ENCODE data around the gene JAML. TPM values are rescaled to one million over a fixed set of nuclear protein-coding genes. Genes with fewer than 3 reads are reported as not detected.

Gene JAML
- total and polyA plus RNA-seq, 2 experiments from 2014 or later, result 0.56 to 1.0 TPM

DNA sequence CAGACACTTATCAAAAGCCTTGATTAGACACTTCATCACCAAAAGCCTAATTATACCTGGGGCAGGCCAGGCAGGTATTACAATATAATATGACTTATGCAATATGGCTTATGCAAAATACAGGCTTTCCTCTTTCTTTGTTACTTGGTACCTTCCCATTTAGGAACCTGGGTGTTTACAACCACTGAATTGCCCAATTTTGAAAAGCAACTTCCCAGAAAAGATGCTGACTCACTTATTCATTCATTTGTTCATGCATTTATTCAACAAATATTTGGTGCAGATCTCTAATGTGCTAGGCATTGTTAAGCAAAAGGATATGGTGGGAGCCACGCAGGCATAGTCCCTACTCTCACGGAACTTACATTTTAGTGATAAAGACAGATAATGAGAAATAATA lies 13.6 kb upstream of the JAML start (continued):
- TF ChIP-seq, protein P1, sequence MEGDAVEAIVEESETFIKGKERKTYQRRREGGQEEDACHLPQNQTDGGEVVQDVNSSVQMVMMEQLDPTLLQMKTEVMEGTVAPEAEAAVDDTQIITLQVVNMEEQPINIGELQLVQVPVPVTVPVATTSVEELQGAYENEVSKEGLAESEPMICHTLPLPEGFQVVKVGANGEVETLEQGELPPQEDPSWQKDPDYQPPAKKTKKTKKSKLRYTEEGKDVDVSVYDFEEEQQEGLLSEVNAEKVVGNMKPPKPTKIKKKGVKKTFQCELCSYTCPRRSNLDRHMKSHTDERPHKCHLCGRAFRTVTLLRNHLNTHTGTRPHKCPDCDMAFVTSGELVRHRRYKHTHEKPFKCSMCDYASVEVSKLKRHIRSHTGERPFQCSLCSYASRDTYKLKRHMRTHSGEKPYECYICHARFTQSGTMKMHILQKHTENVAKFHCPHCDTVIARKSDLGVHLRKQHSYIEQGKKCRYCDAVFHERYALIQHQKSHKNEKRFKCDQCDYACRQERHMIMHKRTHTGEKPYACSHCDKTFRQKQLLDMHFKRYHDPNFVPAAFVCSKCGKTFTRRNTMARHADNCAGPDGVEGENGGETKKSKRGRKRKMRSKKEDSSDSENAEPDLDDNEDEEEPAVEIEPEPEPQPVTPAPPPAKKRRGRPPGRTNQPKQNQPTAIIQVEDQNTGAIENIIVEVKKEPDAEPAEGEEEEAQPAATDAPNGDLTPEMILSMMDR (conservative IDR thresholded peaks at IDR 0.05; ENCODE audit: low read depth in 2 of 2), result no peak
- TF ChIP-seq, protein P2, sequence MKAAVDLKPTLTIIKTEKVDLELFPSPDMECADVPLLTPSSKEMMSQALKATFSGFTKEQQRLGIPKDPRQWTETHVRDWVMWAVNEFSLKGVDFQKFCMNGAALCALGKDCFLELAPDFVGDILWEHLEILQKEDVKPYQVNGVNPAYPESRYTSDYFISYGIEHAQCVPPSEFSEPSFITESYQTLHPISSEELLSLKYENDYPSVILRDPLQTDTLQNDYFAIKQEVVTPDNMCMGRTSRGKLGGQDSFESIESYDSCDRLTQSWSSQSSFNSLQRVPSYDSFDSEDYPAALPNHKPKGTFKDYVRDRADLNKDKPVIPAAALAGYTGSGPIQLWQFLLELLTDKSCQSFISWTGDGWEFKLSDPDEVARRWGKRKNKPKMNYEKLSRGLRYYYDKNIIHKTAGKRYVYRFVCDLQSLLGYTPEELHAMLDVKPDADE (IDR thresholded peaks at IDR 0.05), result no peak
- TF ChIP-seq, protein P3, sequence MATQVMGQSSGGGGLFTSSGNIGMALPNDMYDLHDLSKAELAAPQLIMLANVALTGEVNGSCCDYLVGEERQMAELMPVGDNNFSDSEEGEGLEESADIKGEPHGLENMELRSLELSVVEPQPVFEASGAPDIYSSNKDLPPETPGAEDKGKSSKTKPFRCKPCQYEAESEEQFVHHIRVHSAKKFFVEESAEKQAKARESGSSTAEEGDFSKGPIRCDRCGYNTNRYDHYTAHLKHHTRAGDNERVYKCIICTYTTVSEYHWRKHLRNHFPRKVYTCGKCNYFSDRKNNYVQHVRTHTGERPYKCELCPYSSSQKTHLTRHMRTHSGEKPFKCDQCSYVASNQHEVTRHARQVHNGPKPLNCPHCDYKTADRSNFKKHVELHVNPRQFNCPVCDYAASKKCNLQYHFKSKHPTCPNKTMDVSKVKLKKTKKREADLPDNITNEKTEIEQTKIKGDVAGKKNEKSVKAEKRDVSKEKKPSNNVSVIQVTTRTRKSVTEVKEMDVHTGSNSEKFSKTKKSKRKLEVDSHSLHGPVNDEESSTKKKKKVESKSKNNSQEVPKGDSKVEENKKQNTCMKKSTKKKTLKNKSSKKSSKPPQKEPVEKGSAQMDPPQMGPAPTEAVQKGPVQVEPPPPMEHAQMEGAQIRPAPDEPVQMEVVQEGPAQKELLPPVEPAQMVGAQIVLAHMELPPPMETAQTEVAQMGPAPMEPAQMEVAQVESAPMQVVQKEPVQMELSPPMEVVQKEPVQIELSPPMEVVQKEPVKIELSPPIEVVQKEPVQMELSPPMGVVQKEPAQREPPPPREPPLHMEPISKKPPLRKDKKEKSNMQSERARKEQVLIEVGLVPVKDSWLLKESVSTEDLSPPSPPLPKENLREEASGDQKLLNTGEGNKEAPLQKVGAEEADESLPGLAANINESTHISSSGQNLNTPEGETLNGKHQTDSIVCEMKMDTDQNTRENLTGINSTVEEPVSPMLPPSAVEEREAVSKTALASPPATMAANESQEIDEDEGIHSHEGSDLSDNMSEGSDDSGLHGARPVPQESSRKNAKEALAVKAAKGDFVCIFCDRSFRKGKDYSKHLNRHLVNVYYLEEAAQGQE (IDR thresholded peaks at IDR 0.05; ENCODE audit: unreplicated experiment), result no peak

DNA sequence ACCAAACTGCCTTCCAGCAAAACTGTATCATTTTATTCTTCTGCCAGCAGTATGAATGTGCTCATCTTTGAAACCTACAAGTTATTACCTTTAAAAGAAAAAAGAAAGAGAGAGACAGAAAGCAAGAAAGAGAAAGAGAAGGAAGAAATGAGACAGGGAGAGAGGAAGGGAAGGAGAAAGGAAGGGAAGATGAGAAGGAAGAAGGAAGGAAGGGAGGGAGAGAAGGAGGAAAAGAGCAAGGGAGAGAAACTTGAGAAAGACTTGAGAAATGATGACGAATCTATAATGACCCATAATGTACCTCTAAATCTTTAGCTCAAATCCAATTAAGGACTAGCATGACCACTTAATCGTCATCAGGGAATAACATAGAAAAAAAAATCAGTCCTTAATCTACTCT lies 11.4 kb upstream of the JAML start:
- Histone ChIP-seq H3K4me3 (no peak overlapping the region), H2AFZ (no peak overlapping the region), H3K36me3 (ENCODE audit: insufficient read depth) (no peaks in the 10 kb centered on the region), H4K20me1 (replicated peaks; ENCODE audit: insufficient read depth) (no peaks in the 10 kb centered on the region), H3K9me2 (ENCODE audit: insufficient read depth) (no peaks in the 10 kb centered on the region), H3K27me3 (ENCODE audit: insufficient read depth) (no peaks in the 10 kb centered on the region), H3K79me2 (replicated peaks; ENCODE audit: insufficient read depth) (no peaks in the 10 kb centered on the region), H3F3A (replicated peaks; ENCODE audit: low read depth) (no peaks in the 10 kb centered on the region), H3K4me2 (no peak overlapping the region), H3K4me1 (ENCODE audit: insufficient read depth) (no peaks in the 10 kb centered on the region), H3K27ac (ENCODE audit: low read depth) (no peak overlapping the region)
- no peak overlapping the region for H3K27ac Mint-ChIP-seq
- DNase-seq (ENCODE audit: low spot score), result no peak
- H3K4me3 Mint-ChIP-seq, result no peak overlapping the region
- H3K9me3 Mint-ChIP-seq, result no peaks in the 10 kb centered on the region
- peaks cover 2% of the 10 kb centered on the region for H3K27me3 Mint-ChIP-seq (ENCODE audit: insufficient read depth, low read depth, poor library complexity)
- ATAC-seq, result no peak
- peaks cover 14% of the 10 kb centered on the region for H3K4me1 Mint-ChIP-seq
- H3K36me3 Mint-ChIP-seq (ENCODE audit: low read depth), result no peaks in the 10 kb centered on the region
- no peak for TF ChIP-seq NANOG (IDR thresholded peaks at IDR 0.05; ENCODE audit: borderline replicate concordance)
- TF ChIP-seq, protein P1 (conservative IDR thresholded peaks at IDR 0.05; ENCODE audit: low read depth in 2 of 2), result no peak
- TF ChIP-seq EZH2phosphoT487 (IDR thresholded peaks at IDR 0.05; ENCODE audit: unreplicated experiment), result no peak
- TF ChIP-seq ZNF331 (CRISPR knock-in tag; IDR thresholded peaks at IDR 0.05; ENCODE audit: low read depth), result no peak
- no peak for TF ChIP-seq ZNF114 (CRISPR knock-in tag; IDR thresholded peaks at IDR 0.05)
- TF ChIP-seq EZH2 (IDR thresholded peaks at IDR 0.05; ENCODE audit: low read depth, unreplicated experiment), result no peak
- TF ChIP-seq JUNB (IDR thresholded peaks at IDR 0.05; ENCODE audit: unreplicated experiment), result no peak
- TF ChIP-seq, protein P2 (IDR thresholded peaks at IDR 0.05), result no peak
- no peak for TF ChIP-seq POLR2AphosphoS5 (IDR thresholded peaks at IDR 0.05; ENCODE audit: low read depth)
- no peak for TF ChIP-seq CREB1 (CRISPR knock-in tag; IDR thresholded peaks at IDR 0.05; ENCODE audit: low read depth)
- TF ChIP-seq STAT1 (IDR thresholded peaks at IDR 0.05; ENCODE audit: unreplicated experiment), result no peak
